ENCODE results near the gene RPL27A. TPM values are rescaled to one million over a fixed set of nuclear protein-coding genes. Genes with fewer than 3 reads are reported as not detected.

RPL27A gene
- total and polyA plus RNA-seq, 2 donors (not counting 3 experiments of a cell fraction or from before 2014, with no cell fraction given), result 1,303 to 1,363 TPM

DNA sequence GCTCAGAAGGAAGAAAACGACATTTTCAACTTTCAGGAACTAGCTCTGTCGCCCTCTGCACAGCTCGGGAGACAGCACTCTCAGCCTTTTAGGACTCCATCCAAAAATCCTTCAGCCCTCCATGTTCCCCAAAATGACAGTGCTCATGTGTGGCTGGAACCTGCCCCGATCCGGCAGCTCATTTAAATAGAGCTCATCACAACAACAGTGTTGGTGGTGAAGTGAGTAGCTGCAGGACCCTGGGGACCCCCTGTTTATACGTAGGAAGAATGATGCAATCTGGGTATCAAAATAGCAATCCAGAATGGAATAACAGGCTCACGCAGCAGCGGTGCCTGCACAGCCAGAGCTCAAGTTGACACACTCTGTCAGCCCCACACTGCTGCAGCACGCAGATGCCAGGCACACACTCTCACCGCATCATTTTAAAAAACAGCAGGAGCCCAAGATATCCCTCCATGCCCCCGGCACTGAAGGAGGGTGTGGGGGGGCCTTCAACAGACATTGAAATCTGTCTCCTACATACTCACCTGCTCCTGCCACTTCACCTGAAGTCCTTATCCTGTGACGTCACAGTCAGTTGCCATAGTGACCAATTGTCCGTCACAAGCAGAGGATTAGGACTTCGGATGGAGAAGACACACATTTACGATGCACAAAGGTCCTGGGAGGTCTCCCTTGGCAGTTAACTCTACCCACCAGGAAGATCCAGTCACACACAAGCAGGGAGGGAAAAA is 24.1 kb upstream of the RPL27A start:
- no peak overlapping the region for H3K4me2 ChIP-seq (ENCODE audit: insufficient read depth, low read length)
- CTCF ChIA-PET, result no interaction called here
- no peaks in the 10 kb centered on the region for H4K20me1 ChIP-seq (replicated peaks; ENCODE audit: control insufficient read depth, extremely low read depth, insufficient read depth, low read length)
- H3K9me3 ChIP-seq (replicated peaks; ENCODE audit: control insufficient read depth, insufficient read depth, low read length), result no peaks in the 10 kb centered on the region
- POLR2A ChIA-PET, result no interaction called here
- DNase-seq (ENCODE audit: low read depth, low spot score) (no peak), FAIRE-seq (no peak)
- intact Hi-C loops (cut with micrococcal nuclease), result no loop called here
- dilution Hi-C loops (cut with MboI; ENCODE audit: extremely low pct_ligation_motif_present, low sequenced_read_pairs), result no loop called here
- no peaks in the 10 kb centered on the region for H3K27me3 ChIP-seq (ENCODE audit: control insufficient read depth in 2 of 2, insufficient read depth in 2 of 2, low read length in 2 of 2)
- no peak overlapping the region for H3K4me3 ChIP-seq (replicated peaks in 1 of 3; ENCODE audit: insufficient read depth in 1 of 3, low read depth in 1 of 3, low read length in 3 of 3)
- H3K36me3 ChIP-seq (ENCODE audit: control insufficient read depth in 2 of 2, extremely low read depth in 1 of 2, insufficient read depth in 2 of 2, low read length in 2 of 2), result no peaks in the 10 kb centered on the region
- no peaks in the 10 kb centered on the region for H3K79me2 ChIP-seq (ENCODE audit: control insufficient read depth, insufficient read depth, low read length)
- TF ChIP-seq, protein P1, sequence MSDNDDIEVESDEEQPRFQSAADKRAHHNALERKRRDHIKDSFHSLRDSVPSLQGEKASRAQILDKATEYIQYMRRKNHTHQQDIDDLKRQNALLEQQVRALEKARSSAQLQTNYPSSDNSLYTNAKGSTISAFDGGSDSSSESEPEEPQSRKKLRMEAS (IDR thresholded peaks at IDR 0.05; ENCODE audit: insufficient read depth, insufficient read length), result no peak
- TF ChIP-seq JUN (IDR thresholded peaks at IDR 0.05; ENCODE audit: borderline replicate concordance, insufficient read depth, insufficient read length, low read depth) (no peak), POLR2A (IDR thresholded peaks at IDR 0.05; ENCODE audit: low read depth, low read length) (no peak), FOS (IDR thresholded peaks at IDR 0.05; ENCODE audit: borderline replicate concordance, insufficient read depth, low read length) (no peak), EZH2 (IDR thresholded peaks at IDR 0.05; ENCODE audit: borderline replicate concordance, low read depth, low read length, severe bottlenecking) (no peak), MYC (IDR thresholded peaks at IDR 0.05; ENCODE audit: low read depth, low read length) (no peak), POLR2AphosphoS5 (IDR thresholded peaks at IDR 0.05; ENCODE audit: insufficient read depth, low read depth, low read length) (no peak), GATA2 (IDR thresholded peaks at IDR 0.05; ENCODE audit: insufficient read depth, insufficient read length, low read depth, low read length) (no peak)
- TF ChIP-seq, protein P2, sequence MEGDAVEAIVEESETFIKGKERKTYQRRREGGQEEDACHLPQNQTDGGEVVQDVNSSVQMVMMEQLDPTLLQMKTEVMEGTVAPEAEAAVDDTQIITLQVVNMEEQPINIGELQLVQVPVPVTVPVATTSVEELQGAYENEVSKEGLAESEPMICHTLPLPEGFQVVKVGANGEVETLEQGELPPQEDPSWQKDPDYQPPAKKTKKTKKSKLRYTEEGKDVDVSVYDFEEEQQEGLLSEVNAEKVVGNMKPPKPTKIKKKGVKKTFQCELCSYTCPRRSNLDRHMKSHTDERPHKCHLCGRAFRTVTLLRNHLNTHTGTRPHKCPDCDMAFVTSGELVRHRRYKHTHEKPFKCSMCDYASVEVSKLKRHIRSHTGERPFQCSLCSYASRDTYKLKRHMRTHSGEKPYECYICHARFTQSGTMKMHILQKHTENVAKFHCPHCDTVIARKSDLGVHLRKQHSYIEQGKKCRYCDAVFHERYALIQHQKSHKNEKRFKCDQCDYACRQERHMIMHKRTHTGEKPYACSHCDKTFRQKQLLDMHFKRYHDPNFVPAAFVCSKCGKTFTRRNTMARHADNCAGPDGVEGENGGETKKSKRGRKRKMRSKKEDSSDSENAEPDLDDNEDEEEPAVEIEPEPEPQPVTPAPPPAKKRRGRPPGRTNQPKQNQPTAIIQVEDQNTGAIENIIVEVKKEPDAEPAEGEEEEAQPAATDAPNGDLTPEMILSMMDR (IDR thresholded peaks at IDR 0.05; ENCODE audit: extremely low read depth in 1 of 2, insufficient read depth in 1 of 2, low read depth in 1 of 2, low read length in 2 of 2), result no peak
- H3K9ac ChIP-seq (replicated peaks; ENCODE audit: extremely low read depth, insufficient read depth, low read length), result no peak overlapping the region
- no peaks in the 10 kb centered on the region for H3K4me1 ChIP-seq (ENCODE audit: control insufficient read depth, extremely low read depth, insufficient read depth, low read length)
- H2AFZ ChIP-seq (ENCODE audit: low read depth, low read length), result no peak overlapping the region
- no peak overlapping the region for H3K27ac ChIP-seq (ENCODE audit: insufficient read depth, low read depth, low read length)
- BruUV-seq (replicated peaks), result no TSS peak
- H3K9me1 ChIP-seq (replicated peaks; ENCODE audit: control insufficient read depth, extremely low read depth, insufficient read depth, low read length), result no peaks in the 10 kb centered on the region

Data from endothelial cell of umbilical vein (primary cell).